ENCODE results near the gene DNAL1. TPM values are rescaled to one million over a fixed set of nuclear protein-coding genes. Genes with fewer than 3 reads are reported as not detected.

DNAL1 gene
- total and polyA plus RNA-seq, 2 of the 13 experiments (the other 11 are each of a cell fraction or from before 2014, with no cell fraction given), result 1.4 to 13.3 TPM

DNA sequence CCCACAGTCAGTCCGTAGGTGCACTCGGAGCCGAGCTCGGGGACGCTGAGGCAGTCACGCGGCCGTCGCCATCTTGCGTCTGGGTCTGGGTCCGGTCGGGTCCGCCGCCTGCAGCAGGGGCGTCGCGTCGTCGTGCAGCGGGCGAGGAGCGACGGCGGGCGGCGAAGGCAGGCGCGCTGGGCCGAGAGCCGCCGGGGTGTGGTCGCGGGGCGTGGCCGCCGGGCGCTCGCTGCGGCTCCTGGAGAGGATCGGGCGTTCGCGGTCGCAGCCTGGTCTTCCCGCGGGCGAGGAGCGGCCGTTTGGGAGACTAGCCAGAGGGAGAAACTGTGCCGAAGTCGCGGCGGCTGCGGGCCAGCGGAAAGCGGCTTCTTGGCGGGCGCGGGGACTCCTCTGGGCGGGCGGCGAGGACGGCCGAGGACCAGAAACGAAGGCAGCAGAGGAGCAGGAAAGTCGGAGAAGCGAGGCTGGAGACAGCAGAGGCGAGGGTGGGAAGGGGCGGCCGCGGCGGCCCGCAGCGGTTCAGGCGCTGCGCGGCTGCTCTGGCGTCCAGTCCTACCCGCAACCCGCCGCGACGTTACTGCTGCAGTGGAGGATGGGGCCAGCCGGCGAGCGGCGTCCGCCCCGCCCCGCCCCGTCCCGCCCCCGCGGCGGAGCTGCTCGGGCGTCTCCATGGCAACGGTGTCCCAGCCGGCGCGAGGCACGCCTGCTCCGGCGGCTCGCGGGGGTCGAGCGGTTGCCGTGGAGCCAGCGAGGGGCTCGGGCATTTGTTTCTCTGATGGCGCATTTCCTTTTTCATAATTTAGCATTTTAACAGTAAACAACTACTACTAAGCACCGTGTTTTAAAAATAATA is 69.2 kb downstream of the DNAL1 start, which contains the start of gene PNMA1 (continued):
- no peak for TF ChIP-seq ZNF431 (CRISPR knock-in tag; IDR thresholded peaks at IDR 0.05; ENCODE audit: borderline replicate concordance, low read depth)
- TF ChIP-seq ZNF687 (CRISPR knock-in tag; IDR thresholded peaks at IDR 0.05), result peak; percentile 94
- TF ChIP-seq ZNF121 (CRISPR knock-in tag; IDR thresholded peaks at IDR 0.05), result no peak
- TF ChIP-seq HMG20B (CRISPR knock-in tag; conservative IDR thresholded peaks at IDR 0.05), result no peak
- peak; percentile 31; the same call in 1 of the 2 replicates for TF ChIP-seq RAD21 (CRISPR knock-in tag; IDR thresholded peaks at IDR 0.05)
- no peak for TF ChIP-seq SATB2 (CRISPR knock-in tag; IDR thresholded peaks at IDR 0.05)
- TF ChIP-seq ZNF674 (CRISPR knock-in tag; IDR thresholded peaks at IDR 0.05; ENCODE audit: low read depth), result no peak
- TF ChIP-seq ESRRA (CRISPR knock-in tag; IDR thresholded peaks at IDR 0.05; ENCODE audit: low read depth), result peak; percentile 65; the same call in 1 of the 2 replicates
- TF ChIP-seq ZNF430 (CRISPR knock-in tag; IDR thresholded peaks at IDR 0.05), result peak; percentile 43; the same call in 1 of the 2 replicates
- TF ChIP-seq ZNF781 (CRISPR knock-in tag; IDR thresholded peaks at IDR 0.05; ENCODE audit: borderline replicate concordance, not compliant biosample characterization), result no peak
- TF ChIP-seq RFX1 (IDR thresholded peaks at IDR 0.05), result peak; percentile 77
- peak; percentile 62; the same call in 1 of the 2 replicates for TF ChIP-seq ZNF841 (CRISPR knock-in tag; IDR thresholded peaks at IDR 0.05; ENCODE audit: borderline replicate concordance)
- TF ChIP-seq NFYB (CRISPR knock-in tag; IDR thresholded peaks at IDR 0.05), result no peak
- TF ChIP-seq, protein P1, sequence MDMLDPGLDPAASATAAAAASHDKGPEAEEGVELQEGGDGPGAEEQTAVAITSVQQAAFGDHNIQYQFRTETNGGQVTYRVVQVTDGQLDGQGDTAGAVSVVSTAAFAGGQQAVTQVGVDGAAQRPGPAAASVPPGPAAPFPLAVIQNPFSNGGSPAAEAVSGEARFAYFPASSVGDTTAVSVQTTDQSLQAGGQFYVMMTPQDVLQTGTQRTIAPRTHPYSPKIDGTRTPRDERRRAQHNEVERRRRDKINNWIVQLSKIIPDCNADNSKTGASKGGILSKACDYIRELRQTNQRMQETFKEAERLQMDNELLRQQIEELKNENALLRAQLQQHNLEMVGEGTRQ (IDR thresholded peaks at IDR 0.05; ENCODE audit: low read depth, low read length), result no peak
- TF ChIP-seq, protein P1 (CRISPR knock-in tag; IDR thresholded peaks at IDR 0.05; ENCODE audit: borderline replicate concordance), result no peak

Data from HepG2 (cell line).